ENCODE measurements around the gene YY2.

- no peak for TF ChIP-seq EZH2phosphoT487 (IDR thresholded peaks at IDR 0.05; ENCODE audit: low read depth, severe bottlenecking, unreplicated experiment)
- TF ChIP-seq CTCF (IDR thresholded peaks at IDR 0.05; ENCODE audit: poor library complexity), result no peak
- TF ChIP-seq EZH2 (IDR thresholded peaks at IDR 0.05; ENCODE audit: borderline replicate concordance), result no peak
Measured at GRCh38 chrX:21855937-21856415, at the start of gene YY2.

All from hepatocyte (in vitro differentiated cells).